HG03097 (cell line): ENCODE measurements around the gene R3HDM2.
"Not testable (repeated sequence)": the region's sequence is repeated elsewhere in the genome, so short reads cannot be mapped to it uniquely, and the experiment has no call there.

Experiments used
- ATAC-seq: cut with Tn5 transposase; IDR thresholded peaks from one replicate; pipeline ENCODE4 v1.9.1; 2021; ENCODE audit not compliant: unreplicated experiment, low FRiP score

R3HDM2 gene

DNA sequence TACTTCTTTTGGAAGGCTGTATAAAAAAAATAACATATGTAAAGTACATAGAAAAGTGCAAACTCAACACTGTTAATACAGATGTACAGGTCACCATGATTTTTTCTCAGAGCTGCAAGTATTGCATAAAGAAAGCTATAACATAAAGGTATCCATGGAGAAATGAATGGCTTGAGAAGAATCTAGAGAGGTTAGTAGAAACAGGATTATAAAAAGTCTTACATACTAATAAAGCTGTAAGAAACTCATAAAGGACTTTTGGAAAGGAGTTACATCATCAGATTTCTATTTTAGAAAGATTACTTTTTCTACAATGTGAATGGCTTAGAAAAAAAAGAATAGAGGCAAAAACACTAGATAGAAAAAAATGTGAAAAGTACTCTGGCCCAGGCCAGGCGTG lies 46.4 kb downstream of the R3HDM2 start:
- no peak for ATAC-seq

DNA sequence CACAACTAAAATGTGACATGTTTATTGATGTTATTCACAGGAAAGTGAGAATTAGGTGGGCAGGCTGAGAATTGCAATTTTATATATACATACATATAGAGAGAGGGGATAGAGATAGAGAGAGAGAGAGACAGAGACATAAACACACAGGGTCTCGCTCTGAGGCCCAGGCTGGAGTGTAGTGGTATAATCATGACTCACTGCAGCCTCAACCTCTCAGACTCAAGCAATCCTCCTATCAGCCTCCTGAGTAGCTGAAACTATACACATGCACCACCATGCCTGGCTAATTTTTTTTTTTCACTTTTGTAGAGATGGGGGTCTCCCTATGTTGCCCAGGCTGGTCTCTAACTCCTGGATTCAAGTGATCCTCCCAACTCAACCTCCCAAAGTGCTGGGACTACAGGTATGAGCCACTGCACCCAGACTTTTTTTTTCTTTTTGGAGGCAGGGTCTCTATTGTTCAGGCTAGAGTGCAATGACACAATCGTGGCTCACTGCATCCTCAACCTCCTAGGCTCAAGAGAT lies 49.1 kb downstream of the R3HDM2 start:
- no peak for ATAC-seq

DNA sequence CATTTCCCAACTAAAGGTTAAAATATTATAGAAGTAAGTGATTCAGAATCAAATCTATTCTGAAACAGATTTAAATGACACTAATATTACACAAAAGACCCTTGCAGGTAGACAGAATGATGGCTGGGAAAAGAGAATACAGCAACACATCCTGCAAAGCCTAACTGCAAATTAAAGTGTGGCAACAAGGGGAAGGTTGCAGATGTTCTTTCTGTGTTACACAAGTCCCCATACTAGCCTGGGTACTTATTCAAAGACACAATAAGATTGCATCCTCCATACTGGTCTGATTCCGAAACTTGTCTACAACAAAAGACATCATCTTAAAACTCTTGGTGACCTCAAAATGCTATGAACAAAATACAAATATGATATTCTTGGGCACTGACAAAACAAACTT lies 50.5 kb downstream of the R3HDM2 start:
- ATAC-seq, result no peak

DNA sequence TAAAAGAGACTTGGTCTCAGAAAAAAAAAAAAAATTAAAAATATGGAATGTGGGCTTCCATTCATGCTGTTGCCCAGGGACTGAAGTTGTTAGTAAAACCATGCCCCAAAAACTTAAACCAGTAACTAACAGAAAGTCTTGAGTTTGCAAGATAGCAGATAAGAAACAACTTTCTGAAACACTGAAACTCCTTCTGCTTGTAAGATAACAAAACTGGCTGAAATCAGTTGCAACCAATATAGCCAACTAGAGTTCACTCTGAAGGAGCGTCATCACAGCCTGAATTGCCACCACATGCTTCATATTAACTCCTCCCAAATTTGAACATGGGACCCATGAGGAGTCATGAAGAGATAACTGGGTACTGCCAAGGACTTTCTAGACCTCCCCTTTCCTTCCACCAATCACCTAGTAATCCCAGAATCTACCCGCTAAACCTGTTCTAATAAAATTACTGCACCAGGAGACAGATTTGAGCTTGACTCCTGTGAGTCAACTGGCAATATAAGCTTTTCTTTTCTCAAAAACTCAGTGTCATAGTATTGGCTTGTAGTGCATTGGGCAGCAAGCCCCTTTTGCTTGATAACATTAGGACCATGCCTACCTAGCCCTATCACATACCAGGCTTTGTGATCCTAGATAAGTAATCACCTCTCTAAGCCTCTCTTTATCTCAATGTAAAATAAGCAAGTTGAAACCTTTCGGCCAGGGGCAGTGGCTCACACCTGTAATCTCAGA lies 53.6 kb downstream of the R3HDM2 start:
- no peak for ATAC-seq

DNA sequence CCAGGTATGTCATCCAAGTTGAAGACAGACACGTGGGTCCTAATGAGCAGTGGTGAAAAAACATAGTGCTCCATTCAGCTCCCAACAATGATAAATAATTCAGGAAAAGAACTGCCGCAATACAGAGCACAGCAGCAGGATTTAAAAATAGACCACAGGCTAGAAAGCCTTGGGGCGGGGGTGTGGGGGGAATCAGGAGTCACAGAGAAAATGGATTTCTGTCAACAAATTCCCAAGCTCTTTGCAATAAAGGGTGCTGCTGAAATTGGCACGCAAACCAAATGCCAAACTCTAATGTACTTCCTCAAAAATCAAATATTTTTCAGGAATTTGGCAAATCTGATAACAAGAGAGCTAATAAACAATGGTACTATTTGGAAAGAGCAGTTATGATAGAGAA lies 58.6 kb downstream of the R3HDM2 start:
- ATAC-seq, result no peak

DNA sequence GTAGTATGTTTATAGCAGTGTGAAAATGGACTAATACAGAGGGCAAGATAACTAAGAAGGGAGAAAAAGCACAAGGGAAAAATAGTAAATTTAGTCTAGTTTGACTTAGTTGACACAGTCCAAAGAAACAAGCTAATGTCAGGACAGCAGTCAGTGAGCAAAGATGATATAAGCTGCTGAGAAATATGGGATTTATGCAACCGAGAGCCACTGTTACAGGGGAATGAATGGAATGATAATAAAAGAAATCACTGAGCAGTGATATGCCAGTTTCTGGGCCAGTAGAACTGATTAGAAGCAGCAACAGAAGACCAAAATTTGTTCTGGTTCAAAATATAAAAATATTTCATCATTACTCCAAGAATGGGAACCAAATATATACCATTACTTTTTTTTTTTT lies 60.1 kb downstream of the R3HDM2 start:
- ATAC-seq, result no peak

DNA sequence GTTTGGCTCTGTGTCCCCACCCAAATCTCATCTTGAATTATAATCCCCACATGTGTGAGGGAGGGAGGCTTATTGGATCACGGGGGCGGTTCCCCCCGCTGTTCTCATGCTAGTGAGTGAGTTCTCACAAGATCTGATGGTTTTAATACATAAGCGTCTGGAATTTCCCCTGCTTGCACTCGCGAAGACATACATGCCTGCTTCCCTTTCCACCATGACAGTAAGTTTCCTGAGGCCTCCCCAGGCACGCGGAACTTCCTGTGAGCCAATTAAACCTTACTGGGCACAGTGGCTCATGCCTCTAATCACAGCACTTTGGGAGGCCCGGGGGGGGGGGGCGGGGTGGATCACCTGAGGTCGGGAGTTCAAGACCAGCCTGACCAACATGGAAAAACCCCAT lies 60.8 kb downstream of the R3HDM2 start:
- no peak for ATAC-seq

DNA sequence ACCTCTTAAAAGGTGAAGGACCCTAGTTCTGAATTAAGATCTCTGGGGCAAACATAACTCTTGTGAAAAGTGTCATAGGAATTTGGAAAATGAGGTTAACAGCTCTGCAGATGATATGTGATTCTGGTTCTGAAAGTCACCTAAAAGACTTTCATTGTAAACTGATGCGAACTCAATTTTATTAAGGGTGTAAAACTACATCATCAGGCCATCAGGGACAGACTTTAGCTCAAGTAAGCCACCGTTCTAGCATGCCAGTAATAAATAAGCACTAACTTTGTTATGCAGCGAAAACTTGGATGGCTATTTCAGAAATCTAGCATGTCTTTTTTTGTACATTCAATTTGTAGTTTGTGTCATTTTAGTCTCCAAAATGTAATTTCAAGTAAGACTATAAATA lies 61.6 kb downstream of the R3HDM2 start:
- ATAC-seq, result no peak

DNA sequence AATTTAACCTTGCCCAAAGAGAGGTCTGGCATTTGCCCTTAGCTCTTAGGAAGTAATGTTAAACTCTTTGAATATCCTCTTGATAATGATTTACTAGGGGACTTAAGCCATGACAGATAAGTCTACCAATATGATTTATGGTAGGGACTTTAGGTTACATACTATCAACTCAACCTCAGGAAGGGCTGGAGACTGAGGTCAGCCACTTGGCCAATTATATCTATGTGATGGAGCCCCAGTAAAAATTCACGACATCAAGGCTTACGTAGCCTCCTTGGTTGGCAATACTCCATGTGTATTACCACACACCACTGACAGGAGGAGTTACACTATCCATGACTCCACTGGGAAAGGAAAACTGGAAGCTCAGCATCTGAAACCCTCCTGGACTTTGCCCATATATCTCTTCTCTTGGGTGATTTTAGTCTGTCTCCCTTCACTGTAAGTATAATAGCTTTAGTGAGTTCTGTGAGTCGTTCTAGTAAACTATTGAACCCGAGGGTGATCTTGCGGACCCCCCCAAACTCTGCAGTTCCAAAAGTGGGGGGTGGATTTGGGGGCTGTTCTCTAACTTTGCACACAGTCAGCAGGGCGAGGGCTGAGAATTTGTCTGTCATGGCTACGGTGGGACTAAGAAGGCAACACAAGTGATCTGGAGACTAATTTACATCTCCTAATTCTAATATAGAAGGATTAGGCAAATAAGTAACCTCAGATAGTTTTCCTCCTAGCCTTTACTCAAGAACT lies 62.3 kb downstream of the R3HDM2 start:
- ATAC-seq, result no peak

DNA sequence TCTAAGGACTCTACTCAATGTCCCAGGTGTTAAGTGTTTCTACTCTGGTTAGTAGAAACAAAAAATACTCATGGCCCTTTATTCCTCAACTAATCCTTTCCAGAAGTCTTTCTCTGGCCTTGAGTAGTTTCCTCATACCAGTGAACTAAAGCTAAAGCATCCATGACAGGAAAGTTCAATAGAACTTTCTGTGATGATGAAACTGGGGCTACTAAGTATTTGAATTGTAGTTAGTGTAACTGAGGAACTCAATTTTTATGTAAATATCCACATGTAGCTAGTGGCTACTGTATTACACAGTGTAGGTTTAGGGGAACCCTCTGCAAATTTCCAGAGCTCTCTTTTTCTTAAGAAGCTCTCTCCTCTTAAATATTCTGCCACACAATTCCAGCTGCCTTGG lies 63.7 kb downstream of the R3HDM2 start:
- no peak for ATAC-seq

DNA sequence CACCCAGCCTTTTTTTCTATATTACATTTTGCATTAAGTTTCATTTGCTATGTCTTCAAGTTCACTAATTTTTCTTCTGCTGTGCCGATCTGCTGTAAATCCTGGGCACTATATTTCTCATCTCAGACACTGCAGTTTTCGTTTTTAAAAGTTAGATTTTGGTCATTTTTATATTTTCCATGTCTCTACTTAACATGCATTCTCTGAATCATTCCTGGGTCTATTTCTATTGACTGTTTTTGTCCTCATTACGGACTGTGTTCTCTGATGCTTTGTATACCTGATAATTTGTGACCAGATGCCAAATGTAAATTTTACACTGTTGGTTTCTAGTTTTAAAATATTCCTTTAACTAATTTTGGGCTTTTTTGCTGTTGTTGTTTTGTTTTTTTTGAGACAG lies 64.5 kb downstream of the R3HDM2 start:
- ATAC-seq, result no peak

DNA sequence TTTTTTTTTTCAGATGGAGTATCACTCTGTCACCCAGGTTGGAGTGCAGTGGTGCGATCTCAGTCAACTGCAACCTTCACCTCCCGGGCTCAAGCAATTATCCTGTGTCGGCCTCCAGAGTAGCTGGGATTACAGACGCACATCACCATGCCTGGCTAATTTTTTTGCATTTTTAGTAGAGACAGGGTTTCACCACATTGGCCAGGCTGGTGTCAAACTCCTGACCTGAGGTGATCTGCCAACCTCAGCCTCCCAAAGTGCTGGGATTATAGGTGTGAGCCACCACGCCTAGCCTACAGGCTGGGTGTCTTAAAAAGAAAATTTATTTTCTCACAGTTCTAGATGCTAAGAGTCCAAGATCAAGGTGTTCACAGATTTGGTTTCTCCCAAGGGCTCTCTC lies 66.7 kb downstream of the R3HDM2 start:
- not testable (repeated sequence) for ATAC-seq

DNA sequence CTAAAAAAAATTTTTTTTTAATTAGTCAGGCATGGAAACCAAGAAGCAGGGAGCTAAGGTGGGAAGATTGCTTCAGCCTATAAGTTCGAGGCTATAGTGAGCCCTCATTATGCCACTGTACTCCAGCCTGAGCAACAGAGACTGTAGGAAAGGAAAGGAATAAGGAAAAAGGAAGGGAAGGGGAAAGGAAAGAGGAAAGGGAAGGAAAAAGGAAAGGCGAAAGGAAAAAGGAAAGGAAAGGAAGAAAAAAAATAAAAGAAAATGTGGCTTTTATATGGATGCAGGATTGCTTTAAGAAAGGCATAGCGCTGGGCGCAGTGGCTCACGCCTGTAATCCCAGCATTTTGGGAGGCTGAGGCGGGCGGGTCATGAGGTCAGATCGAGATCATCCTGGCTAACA lies 70.4 kb downstream of the R3HDM2 start:
- no peak for ATAC-seq

DNA sequence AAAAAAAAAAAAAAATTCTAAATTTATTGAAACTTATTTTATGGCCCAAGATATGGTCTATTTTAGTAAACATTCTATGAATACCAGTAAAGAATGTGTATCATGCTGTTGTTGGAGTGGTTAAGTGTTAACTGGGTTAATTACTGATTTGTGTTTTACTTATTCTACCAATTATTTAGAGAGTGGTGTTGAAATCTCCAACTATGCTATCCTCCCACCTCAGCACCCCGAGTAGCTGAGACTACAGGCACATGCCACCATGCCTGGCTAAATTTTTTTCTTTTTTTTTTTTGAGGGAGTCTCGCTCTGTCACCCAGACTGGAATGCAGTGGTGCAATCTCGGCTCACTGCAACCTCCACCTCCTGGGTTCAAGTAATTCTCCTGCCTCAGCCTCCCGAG lies 72.2 kb downstream of the R3HDM2 start:
- ATAC-seq, result no peak

DNA sequence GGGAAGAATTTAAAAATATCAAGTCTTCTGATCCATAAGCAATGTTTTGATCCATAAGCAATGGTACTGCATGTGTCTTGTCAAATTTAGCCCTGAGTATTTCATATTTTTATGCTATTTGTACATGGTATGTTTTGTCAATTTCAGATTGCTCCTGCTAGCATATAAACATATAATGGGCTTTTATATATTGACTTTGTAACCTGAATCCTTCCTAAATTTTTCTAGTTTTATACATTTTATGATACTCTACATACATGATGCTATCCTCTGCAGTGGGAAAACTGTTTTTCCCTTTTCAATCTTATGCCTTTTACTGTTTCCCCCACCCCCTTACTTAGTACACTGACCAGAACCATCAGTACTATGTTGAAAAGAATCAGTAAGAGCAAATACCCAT lies 75.1 kb downstream of the R3HDM2 start:
- no peak for ATAC-seq

DNA sequence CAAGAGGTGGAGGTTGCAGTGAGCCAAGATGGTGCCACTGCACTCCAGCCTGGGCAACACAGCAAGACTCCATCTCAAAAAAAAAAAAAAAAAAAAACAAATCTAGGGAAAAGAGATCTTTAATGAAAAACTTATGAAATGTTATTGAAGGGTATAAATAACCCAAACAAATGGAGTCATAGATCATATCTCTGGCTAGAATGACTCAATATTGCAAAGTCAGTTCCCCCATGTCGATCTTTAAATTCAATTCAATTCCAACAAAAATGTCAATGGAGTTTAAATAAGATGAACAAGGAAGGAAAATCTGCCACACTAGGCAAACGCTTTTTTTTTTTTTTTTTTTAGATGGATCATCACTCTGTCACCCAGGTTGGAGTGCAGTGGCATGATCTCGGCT lies 78.7 kb downstream of the R3HDM2 start:
- no peak for ATAC-seq

DNA sequence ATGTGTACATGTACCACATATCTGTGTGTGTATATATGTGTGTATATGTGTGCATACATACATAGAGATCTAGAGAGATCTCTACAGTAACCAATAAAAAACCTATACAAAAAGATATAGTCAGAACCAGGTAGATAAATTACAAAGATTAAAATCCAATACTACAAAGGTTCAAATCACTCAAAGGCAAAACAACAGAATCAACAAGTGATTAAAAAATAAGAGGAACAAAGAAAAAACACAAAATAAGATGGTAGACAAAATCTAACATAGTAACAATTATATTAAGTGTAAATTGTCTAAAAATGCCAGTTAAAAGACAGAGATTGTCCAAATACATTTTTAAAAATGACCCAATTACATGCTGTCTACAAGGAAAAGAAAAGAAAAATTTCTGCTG lies 83.6 kb downstream of the R3HDM2 start:
- no peak for ATAC-seq

DNA sequence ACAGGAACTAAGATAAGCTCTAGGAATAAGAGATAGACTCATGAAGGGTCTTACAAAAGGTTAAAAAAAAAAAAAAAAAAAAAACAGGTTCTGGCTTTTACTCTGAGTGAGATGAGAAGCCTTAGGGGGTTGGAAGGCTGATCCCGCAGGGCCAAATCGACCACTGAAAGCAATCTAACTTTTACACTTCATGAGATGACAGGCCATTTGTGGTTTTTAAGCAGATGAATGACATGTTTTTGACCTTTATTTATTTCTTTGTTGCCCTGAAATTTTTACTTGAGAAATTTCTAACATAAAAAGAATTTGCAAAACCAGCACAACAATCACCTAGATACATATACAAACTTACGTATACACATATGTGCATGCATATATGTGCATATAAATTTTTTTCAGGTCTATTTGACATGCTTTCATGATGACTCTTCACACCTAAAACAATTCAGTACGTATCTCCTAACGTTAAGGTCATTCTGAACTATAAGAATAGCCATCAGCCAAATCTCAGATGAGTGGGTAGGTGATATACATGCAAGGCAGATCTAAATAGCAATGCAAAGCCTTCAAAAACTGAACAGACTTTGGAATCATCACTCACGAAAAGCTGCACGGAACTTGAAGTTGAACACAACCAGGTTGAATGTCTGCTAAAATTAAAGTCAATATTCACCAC lies 87.0 kb downstream of the R3HDM2 start:
- no peak for ATAC-seq

DNA sequence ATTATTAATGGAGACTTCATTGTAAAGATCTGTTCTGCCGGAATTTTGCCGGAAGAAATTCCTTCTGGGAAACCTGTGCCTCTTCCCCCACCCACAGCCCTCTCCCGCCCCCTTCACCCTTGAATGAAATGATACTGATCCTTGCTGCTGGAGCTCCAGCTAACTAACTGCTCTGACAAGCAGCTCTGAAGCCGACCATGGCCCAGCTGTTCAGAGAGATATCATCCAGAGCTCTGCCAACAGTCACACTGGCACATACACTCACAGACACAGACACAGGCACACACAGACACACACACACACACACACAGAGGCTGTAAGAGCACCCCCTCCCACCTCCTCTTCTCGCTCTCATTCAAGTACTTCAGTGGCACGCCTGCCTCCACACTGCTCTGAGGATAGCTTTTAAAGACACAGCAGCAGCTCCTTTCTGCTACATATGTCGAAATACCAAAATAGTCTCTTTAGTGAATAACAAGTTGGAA lies 88.6 kb downstream of the R3HDM2 start:
- ATAC-seq, result no peak

DNA sequence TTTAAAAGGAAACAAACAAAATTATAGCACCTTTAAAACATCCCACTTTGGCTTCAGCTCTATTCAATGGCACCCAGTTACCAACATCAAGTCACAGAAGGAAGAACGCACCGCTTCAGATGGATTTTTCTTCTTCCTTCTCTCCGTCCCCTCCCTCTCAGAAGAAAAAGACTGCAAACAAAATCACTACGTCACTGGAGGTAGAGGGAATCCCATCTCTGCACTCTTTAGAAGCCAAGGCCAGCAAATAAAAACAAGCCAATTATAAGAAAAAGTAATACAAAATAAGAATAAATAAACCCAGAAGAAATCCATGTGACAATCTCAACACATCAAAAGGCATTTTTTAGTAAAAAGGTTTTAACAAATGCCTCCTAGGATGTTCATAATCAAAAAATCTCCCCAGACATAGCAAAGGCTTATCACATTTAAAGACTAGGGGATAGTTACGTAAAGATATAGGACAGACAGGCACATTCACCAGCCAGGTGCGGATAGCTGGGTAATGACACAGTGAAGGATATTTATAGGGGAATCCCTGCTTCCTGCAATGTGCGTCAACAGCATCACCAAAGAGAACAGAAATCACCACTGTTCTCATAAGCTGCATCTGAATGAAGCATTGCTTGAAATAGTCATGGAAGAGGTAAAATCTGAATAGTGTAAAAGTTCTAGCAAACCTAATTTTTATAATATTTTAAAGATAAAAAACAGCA lies 89.4 kb downstream of the R3HDM2 start:
- no peak for ATAC-seq

DNA sequence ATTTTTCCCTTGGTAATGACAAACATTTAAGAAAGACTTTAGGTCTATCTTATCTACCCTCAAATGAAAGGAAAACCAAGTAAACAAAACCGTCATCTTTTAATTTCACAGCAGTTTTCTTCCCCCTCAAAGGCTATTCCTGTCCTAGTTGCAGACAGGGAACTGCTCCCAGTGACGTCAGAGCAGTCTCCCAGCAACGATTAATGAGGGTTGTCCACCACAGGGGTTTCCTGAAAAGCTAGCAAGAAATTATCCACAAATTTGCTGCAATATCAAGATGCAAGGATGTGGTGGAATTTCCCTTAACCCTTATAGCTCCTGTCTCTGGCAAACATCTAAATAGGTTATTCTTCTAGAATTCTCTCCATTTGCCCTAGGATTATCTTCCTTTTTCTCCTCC lies 90.7 kb downstream of the R3HDM2 start:
- ATAC-seq, result no peak
